K562 (cell line): ENCODE results near the gene FANCF. TPM values are rescaled to one million over a fixed set of nuclear protein-coding genes. Genes with fewer than 3 reads are reported as not detected.

Experiments
- ATF7 ChIP-seq: fragments of 450-650 bp; IDR thresholded peaks from 2 replicates; pipeline ENCODE4 v1.7.1; 2014; ENCODE audit warnings: mild to moderate bottlenecking, moderate library complexity
- BCLAF1 ChIP-seq, 2 experiments: fragments of 450-650 bp in 1 of 2; IDR thresholded peaks; 2 replicates each; pipeline ENCODE4 v1.6.1; 2011 to 2017; ENCODE audit warnings: low read depth in 2 of 2, antibody characterized with exemption in 1 of 2, borderline replicate concordance in 1 of 2, low read length in 1 of 2, mild to moderate bottlenecking in 1 of 2, mixed read lengths in 1 of 2; ENCODE audit not compliant: control insufficient read depth in 1 of 2
- CBX3 ChIP-seq, 2 experiments: IDR thresholded peaks; 1 replicate in 1 of 2; 2 replicates in 1 of 2; pipeline ENCODE4 v1.6.1; 2012; ENCODE audit warnings: inconsistent platforms in 2 of 2, low read length in 2 of 2, borderline replicate concordance in 1 of 2, control low read depth in 1 of 2
- CC2D1A ChIP-seq: fragments of 450-650 bp; IDR thresholded peaks from 2 replicates; pipeline ENCODE4 v1.6.1; 2017; ENCODE audit warnings: mild to moderate bottlenecking
- E2F4 ChIP-seq: sonication (generic); formaldehyde crosslinking; IDR thresholded peaks from 2 replicates; pipeline ENCODE4 v1.8.0; 2022; ENCODE audit warnings: mild to moderate bottlenecking, low read depth, missing genetic modification reagents
- ETS2 ChIP-seq: IDR thresholded peaks from 2 replicates; pipeline ENCODE4 v1.6.1; 2016; ENCODE audit warnings: borderline replicate concordance, missing genetic modification characterization, mild to moderate bottlenecking, moderate library complexity, missing compliant biosample characterization; ENCODE audit not compliant: poor library complexity, severe bottlenecking
- FOXJ3 ChIP-seq: sonication (generic); formaldehyde crosslinking; IDR thresholded peaks from 2 replicates; pipeline ENCODE4 v1.4.0; 2020; ENCODE audit warnings: mild to moderate bottlenecking, missing genetic modification reagents
- GABPB1 ChIP-seq: sonication (generic); formaldehyde crosslinking; IDR thresholded peaks from 2 replicates; pipeline ENCODE4 v1.8.0; 2022; ENCODE audit warnings: mild to moderate bottlenecking, missing genetic modification reagents
- HES1 ChIP-seq: fragments of 450-650 bp; IDR thresholded peaks from 2 replicates; pipeline ENCODE4 v1.6.1; 2016; ENCODE audit warnings: low read depth, mild to moderate bottlenecking, moderate library complexity
- HLTF ChIP-seq: fragments of 450-650 bp; IDR thresholded peaks from 2 replicates; pipeline ENCODE4 v1.6.1; 2016
- HNRNPK ChIP-seq: fragments of 200-400 bp; formaldehyde crosslinking; IDR thresholded peaks from one replicate; pipeline ENCODE4 v1.6.1; 2018; ENCODE audit warnings: mild to moderate bottlenecking, low read depth, low read length; ENCODE audit not compliant: poor library complexity, severe bottlenecking
- MTA3 ChIP-seq: fragments of 450-650 bp; formaldehyde crosslinking; IDR thresholded peaks from 2 replicates; pipeline ENCODE4 v1.6.1; 2017; ENCODE audit warnings: mild to moderate bottlenecking, borderline replicate concordance
- NONO ChIP-seq, 2 experiments: fragments of 200-400 bp in 1 of 2; fragments of 450-650 bp in 1 of 2; formaldehyde crosslinking in 1 of 2; IDR thresholded peaks; 2 replicates each; pipeline ENCODE4 v1.6.1; 2017; ENCODE audit warnings: low read depth in 2 of 2, mild to moderate bottlenecking in 2 of 2, moderate library complexity in 2 of 2, low read length in 1 of 2
- PBX2 ChIP-seq, 2 experiments: IDR thresholded peaks in 1 of 2; conservative IDR thresholded peaks in 1 of 2; 2 replicates each; pipeline ENCODE4 v1.6.1; 2016; ENCODE audit warnings: low read depth in 2 of 2, mild to moderate bottlenecking in 1 of 2, missing compliant biosample characterization in 1 of 2, missing genetic modification characterization in 1 of 2, moderate library complexity in 1 of 2
- ZNF316 ChIP-seq: fragments of 450-650 bp; IDR thresholded peaks from 2 replicates; pipeline ENCODE4 v1.6.1; 2016
- ZNF354B ChIP-seq: fragments of 250-450 bp; sonication (Bioruptor Pico); IDR thresholded peaks from 2 replicates; pipeline ENCODE4 v1.4.0; 2020
- polyA plus RNA-seq, 8 experiments: library from polyadenylated mRNA; depleted of rRNA in 4 of 8; stranded (reverse) in 5 of 8; unstranded in 3 of 8; fragments of >200 nt; fragmentation: Nextera tagmentation in 2 of 8; fragmentation: Illumina TruSeq in 1 of 8; extraction: Ambion mirVana in 2 of 8; extraction: Trizol in 1 of 8; gene quantifications; 2 replicates each; pipeline versions ENCODE4 v1.2.1 to v1.2.3, GENCODE V29; 2011 to 2014; ENCODE audit warnings: inconsistent platforms in 1 of 8, missing spikeins in 1 of 8
- total RNA-seq, 7 experiments: library from RNA; depleted of rRNA in 6 of 7; stranded (reverse); fragments of >200 nt in 6 of 7; fragmentation: Illumina TruSeq in 2 of 7; extraction: Trizol in 2 of 7; gene quantifications; 2 replicates each; pipeline versions ENCODE4 v1.2.1 to v1.2.3, GENCODE V29; 2011 to 2021; ENCODE audit warnings: low replicate concordance in 1 of 7
- TF ChIP-seq, protein P1 (sequence below): fragments of 200-800 bp; sonication (Bioruptor generic); IDR thresholded peaks from 2 replicates; pipeline ENCODE4 v1.6.1; 2017; ENCODE audit warnings: missing genetic modification characterization, missing compliant biosample characterization

The FANCF gene
- total and polyA plus RNA-seq, 9 of the 15 experiments (the other 6 are each of a cell fraction or from before 2014, with no cell fraction given), result 0.99 to 10.3 (median 7.5) TPM

DNA sequence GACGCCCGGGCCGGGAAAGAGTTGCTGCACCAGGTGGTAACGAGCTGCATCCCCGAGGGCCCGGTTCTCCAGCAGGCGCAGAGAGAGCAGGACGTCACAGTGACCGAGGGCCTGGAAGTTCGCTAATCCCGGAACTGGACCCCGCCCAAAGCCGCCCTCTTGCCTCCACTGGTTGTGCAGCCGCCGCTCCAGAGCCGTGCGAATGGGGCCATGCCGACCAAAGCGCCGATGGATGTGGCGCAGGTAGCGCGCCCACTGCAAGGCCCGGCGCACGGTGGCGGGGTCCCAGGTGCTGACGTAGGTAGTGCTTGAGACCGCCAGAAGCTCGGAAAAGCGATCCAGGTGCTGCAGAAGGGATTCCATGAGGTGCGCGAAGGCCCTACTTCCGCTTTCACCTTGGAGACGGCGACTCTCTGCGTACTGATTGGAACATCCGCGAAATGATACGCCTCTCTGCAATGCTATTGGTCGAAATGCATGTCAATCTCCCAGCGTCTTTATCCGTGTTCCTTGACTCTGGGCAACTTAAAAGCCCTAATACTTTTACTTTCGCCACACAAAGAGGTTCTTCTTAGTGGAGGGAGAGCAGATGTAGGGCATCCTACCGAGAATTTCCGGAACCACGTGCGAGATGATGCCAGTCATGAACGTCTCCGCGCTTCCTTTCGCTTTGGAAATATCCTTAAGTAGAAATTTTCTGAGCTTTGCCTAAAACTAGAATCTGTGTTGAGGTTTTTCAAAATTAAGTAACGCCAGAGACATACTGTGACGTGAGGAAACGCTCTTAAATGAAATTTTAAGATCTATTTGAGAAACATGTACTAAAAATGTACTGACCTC lies at the start of gene FANCF (continued):
- TF ChIP-seq BCLAF1 (IDR thresholded peaks at IDR 0.05; ENCODE audit: borderline replicate concordance in 1 of 2, control insufficient read depth in 1 of 2, low read depth in 2 of 2, low read length in 1 of 2), result no peak
- TF ChIP-seq ETS2, result no peak
- TF ChIP-seq CBX3 (IDR thresholded peaks at IDR 0.05; ENCODE audit: borderline replicate concordance in 1 of 2, low read length in 2 of 2), result no peak
- TF ChIP-seq ZNF316, result no peak
- TF ChIP-seq E2F4 (CRISPR knock-in tag), result no peak
- TF ChIP-seq, protein P1, sequence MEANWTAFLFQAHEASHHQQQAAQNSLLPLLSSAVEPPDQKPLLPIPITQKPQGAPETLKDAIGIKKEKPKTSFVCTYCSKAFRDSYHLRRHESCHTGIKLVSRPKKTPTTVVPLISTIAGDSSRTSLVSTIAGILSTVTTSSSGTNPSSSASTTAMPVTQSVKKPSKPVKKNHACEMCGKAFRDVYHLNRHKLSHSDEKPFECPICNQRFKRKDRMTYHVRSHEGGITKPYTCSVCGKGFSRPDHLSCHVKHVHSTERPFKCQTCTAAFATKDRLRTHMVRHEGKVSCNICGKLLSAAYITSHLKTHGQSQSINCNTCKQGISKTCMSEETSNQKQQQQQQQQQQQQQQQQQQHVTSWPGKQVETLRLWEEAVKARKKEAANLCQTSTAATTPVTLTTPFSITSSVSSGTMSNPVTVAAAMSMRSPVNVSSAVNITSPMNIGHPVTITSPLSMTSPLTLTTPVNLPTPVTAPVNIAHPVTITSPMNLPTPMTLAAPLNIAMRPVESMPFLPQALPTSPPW, result peak; percentile 54
- peak; percentile 98 for TF ChIP-seq PBX2 (CRISPR knock-in tag; IDR thresholded peaks at IDR 0.05; ENCODE audit: low read depth)
- peak; percentile 100 for TF ChIP-seq PBX2 (tag; conservative IDR thresholded peaks at IDR 0.05; ENCODE audit: low read depth)
- TF ChIP-seq FOXJ3, result no peak
- no peak for TF ChIP-seq HLTF
- TF ChIP-seq GABPB1 (CRISPR knock-in tag), result peak; percentile 89
- peak; percentile 57 for TF ChIP-seq ATF7
- no peak for TF ChIP-seq CC2D1A
- TF ChIP-seq ZNF354B, result no peak
- TF ChIP-seq MTA3, result peak; percentile 31; the same call in 1 of the 2 replicates
- TF ChIP-seq HES1, result no peak
- TF ChIP-seq HNRNPK, result no peak
- no peak for TF ChIP-seq NONO (IDR thresholded peaks at IDR 0.05; ENCODE audit: low read depth in 2 of 2, low read length in 1 of 2)
